SK-N-SH (cell line): ENCODE results near the gene KCNE3.

ENCODE experiments used
- CTCF ChIP-seq: fragments of 200-600 bp; sonication (generic); IDR thresholded peaks from 2 replicates; pipeline ENCODE4 v1.6.1; 2017; ENCODE audit warnings: antibody characterized with exemption, mild to moderate bottlenecking, moderate library complexity
- ELF1 ChIP-seq: IDR thresholded peaks from 2 replicates; pipeline ENCODE4 v1.4.0; 2012
- EP300 ChIP-seq, 2 experiments: IDR thresholded peaks; 2 replicates each; pipeline versions ENCODE4 v1.4.0 to v1.6.1; 2012; ENCODE audit warnings: borderline replicate concordance in 1 of 2, low read depth in 1 of 2, low read length in 1 of 2
- MAX ChIP-seq: IDR thresholded peaks from 2 replicates; pipeline ENCODE4 v1.4.0; 2012; ENCODE audit warnings: low read depth
- POLR2AphosphoS5 ChIP-seq: IDR thresholded peaks from 2 replicates; pipeline ENCODE4 v1.6.1; 2012; ENCODE audit warnings: low read depth, low read length
- RCOR1 ChIP-seq: fragments of 150-350 bp; IDR thresholded peaks from 2 replicates; pipeline ENCODE4 v1.6.1; 2017; ENCODE audit warnings: antibody characterized with exemption, low read length
- TAF1 ChIP-seq: IDR thresholded peaks from 2 replicates; pipeline ENCODE4 v1.6.1; 2012; ENCODE audit warnings: low read depth, mild to moderate bottlenecking, low read length, moderate library complexity, borderline replicate concordance
- TCF12 ChIP-seq: IDR thresholded peaks from 2 replicates; pipeline ENCODE4 v1.4.0; 2012
- ZBTB33 ChIP-seq: IDR thresholded peaks from 2 replicates; pipeline ENCODE4 v1.4.0; 2012; ENCODE audit warnings: low read depth, borderline replicate concordance

GRCh38 chr11:74443071-74443864 is 24.1 kb downstream of the KCNE3 start:
- TF ChIP-seq CTCF (peak; percentile 29; the same call in 1 of the 2 replicates), POLR2AphosphoS5 (no peak), EP300 (IDR thresholded peaks at IDR 0.05; ENCODE audit: borderline replicate concordance in 1 of 2, low read depth in 1 of 2, low read length in 1 of 2) (no peak), TAF1 (no peak), TCF12 (no peak), ELF1 (no peak), ZBTB33 (no peak), RCOR1 (no peak), MAX (no peak)
